Measurements from ENCODE around the gene PIP5KL1.

DNA sequence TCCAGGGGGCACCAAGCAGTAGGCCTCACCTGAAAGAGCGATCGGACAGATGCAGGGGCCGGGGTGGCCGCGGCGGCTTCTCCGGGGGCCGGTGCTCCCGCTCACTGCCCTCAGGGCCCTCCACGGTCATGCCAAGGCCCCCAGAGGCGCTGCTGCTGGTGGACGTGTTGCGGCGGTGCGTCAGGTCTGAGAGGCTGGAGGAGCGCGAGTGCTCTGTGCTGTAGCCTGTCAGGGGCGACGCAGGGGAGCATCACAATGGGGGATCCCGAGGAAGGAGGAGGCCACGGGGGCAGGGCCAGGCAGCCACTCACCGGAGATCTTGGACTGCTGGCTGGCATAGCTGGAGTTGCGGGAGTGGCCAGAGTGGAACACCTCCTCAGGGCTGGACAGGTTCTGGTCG lies 14.8 kb upstream of the PIP5KL1 start:
- TF ChIP-seq, protein P1, sequence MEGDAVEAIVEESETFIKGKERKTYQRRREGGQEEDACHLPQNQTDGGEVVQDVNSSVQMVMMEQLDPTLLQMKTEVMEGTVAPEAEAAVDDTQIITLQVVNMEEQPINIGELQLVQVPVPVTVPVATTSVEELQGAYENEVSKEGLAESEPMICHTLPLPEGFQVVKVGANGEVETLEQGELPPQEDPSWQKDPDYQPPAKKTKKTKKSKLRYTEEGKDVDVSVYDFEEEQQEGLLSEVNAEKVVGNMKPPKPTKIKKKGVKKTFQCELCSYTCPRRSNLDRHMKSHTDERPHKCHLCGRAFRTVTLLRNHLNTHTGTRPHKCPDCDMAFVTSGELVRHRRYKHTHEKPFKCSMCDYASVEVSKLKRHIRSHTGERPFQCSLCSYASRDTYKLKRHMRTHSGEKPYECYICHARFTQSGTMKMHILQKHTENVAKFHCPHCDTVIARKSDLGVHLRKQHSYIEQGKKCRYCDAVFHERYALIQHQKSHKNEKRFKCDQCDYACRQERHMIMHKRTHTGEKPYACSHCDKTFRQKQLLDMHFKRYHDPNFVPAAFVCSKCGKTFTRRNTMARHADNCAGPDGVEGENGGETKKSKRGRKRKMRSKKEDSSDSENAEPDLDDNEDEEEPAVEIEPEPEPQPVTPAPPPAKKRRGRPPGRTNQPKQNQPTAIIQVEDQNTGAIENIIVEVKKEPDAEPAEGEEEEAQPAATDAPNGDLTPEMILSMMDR (IDR thresholded peaks at IDR 0.05; ENCODE audit: insufficient read depth, low read depth, low read length), result no peak
- no peak for TF ChIP-seq EZH2 (IDR thresholded peaks at IDR 0.05; ENCODE audit: insufficient read depth, low read length)

Measured in astrocyte (in vitro differentiated cells and primary cell).